Gastroesophageal sphincter (tissue), 4 donors: ENCODE results near the gene MACROD1. TPM values are rescaled to one million over a fixed set of nuclear protein-coding genes. Genes with fewer than 3 reads are reported as not detected.

Experiments used
- ATAC-seq: fragments of 150-250 bp; one replicate; pipeline ENCODE4 v1.9.1; 2016; ENCODE audit warnings: mild to moderate bottlenecking, moderate library complexity
- H3K27ac ChIP-seq, 4 donors: fragments of 200-600 bp; sonication (generic) in 3 of 4; 1 replicate in 3 of 4; 2 replicates in 1 of 4; pipeline ENCODE4 v1.5.1; 2016 to 2019
- H3K27me3 ChIP-seq: fragments of 200-600 bp; sonication (generic); one replicate; pipeline ENCODE4 v1.5.1; 2019
- H3K36me3 ChIP-seq, 2 donors: fragments of 200-600 bp; sonication (generic); one replicate each; pipeline ENCODE4 v1.5.1; 2019; ENCODE audit warnings: control low read depth in 1 of 2
- H3K4me1 ChIP-seq, 3 donors: fragments of 200-600 bp; sonication (generic); 1 replicate in 2 of 3; 2 replicates in 1 of 3; pipeline ENCODE4 v1.5.1; 2016 to 2019; ENCODE audit warnings: control low read depth in 2 of 3
- H3K4me3 ChIP-seq, 2 donors: fragments of 200-600 bp; sonication (generic); one replicate each; pipeline ENCODE4 v1.5.1; 2019; ENCODE audit warnings: mild to moderate bottlenecking in 1 of 2, moderate library complexity in 1 of 2
- H3K9me3 ChIP-seq, 3 donors: fragments of 200-600 bp; sonication (generic); one replicate each; pipeline ENCODE4 v1.5.1; 2017 to 2019; ENCODE audit warnings: control low read depth in 2 of 3
- CTCF ChIP-seq, 4 experiments: fragments of 200-600 bp in 2 of 4; fragments of 450-650 bp in 2 of 4; sonication (generic) in 1 of 4; IDR thresholded peaks; one replicate each; pipeline ENCODE4 v1.5.1; 2017 to 2019; ENCODE audit warnings: antibody characterized with exemption in 4 of 4, mild to moderate bottlenecking in 2 of 4, moderate library complexity in 2 of 4
- EP300 ChIP-seq: sonication (generic); formaldehyde crosslinking; IDR thresholded peaks from one replicate; pipeline ENCODE4 v1.6.1; 2017; ENCODE audit warnings: antibody characterized with exemption, mild to moderate bottlenecking
- POLR2A ChIP-seq, 2 donors: fragments of 450-650 bp; IDR thresholded peaks; one replicate each; pipeline ENCODE4 v1.6.1; 2017; ENCODE audit warnings: antibody characterized with exemption in 2 of 2, mild to moderate bottlenecking in 2 of 2, moderate library complexity in 1 of 2
- POLR2AphosphoS5 ChIP-seq: sonication (generic); formaldehyde crosslinking; IDR thresholded peaks from one replicate; pipeline ENCODE4 v1.6.1; 2017; ENCODE audit warnings: antibody characterized with exemption
- WGBS, 2 donors: methylation state at CpG; one replicate each; pipeline ENCODE4 v1.1.5; 2018; ENCODE audit warnings: low coverage in 1 of 2; 5-methylcytosine and 5-hydroxymethylcytosine counted together
- total RNA-seq, 4 donors: library from RNA; depleted of rRNA; stranded (reverse); fragments of >200 nt; gene quantifications; one replicate each; pipeline ENCODE4 v1.1.0, GENCODE V29; 2016

The MACROD1 gene
- total RNA-seq, 4 donors from 2014 or later: 26.9 to 56.2 (median 30.4) TPM

GRCh38 chr11:64208086-64208795, 42.3 kb upstream of the MACROD1 start:
- TF ChIP-seq EP300: no peak
- peaks cover 0 to 48% (median 3%) of the 10 kb centered on the region in 3 donors for H3K4me1 ChIP-seq
- H3K27ac ChIP-seq: peak overlapping the region; percentile 12 to 77 (median 76)
- no peaks in the 10 kb centered on the region for H3K27me3 ChIP-seq
- H3K36me3 ChIP-seq: peaks cover 0 to 60% of the 10 kb centered on the region in 2 donors
- peak overlapping the region in 1 of 2 donors; percentile 46 for H3K4me3 ChIP-seq
- 73% methylated on average over 13 of the region's 23 CpGs; no CpG with 5 or more reads in 1 of the 2 donors for WGBS, 2 donors
- no peaks in the 10 kb centered on the region for H3K9me3 ChIP-seq
- ATAC-seq: no peak

GRCh38 chr11:64207256-64208085, 41.6 kb upstream of the MACROD1 start:
- TF ChIP-seq POLR2A (IDR thresholded peaks at IDR 0.05) (peak in 1 of 2 donors; percentile 8), CTCF (IDR thresholded peaks at IDR 0.05) (no peak), EP300 (no peak), POLR2AphosphoS5 (peak; percentile 16)
- no peaks in the 10 kb centered on the region for H3K27me3 ChIP-seq
- no peaks in the 10 kb centered on the region for H3K9me3 ChIP-seq
- peaks cover 0 to 48% (median 3%) of the 10 kb centered on the region in 3 donors for H3K4me1 ChIP-seq
- peaks cover 0 to 66% of the 10 kb centered on the region in 2 donors for H3K36me3 ChIP-seq
- peak overlapping the region; percentile 12 to 77 (median 76) for H3K27ac ChIP-seq
- 34% methylated on average over 7 of the region's 30 CpGs; no CpG with 5 or more reads in 1 of the 2 donors for WGBS, 2 donors
- peak overlapping the region; percentile 1 to 46 for H3K4me3 ChIP-seq
- ATAC-seq: peak; percentile 69

- peak within 1 kb of the TSS in 3 of 4 donors; percentile 76 to 77 (median 76) for H3K27ac ChIP-seq
- WGBS, 2 donors: 40% methylated on average over 1 of the region's 27 CpGs; no CpG with 5 or more reads in 1 of the 2 donors
- TF ChIP-seq EP300: no peak
- peak in 1 of 2 donors; percentile 12 for TF ChIP-seq POLR2A (IDR thresholded peaks at IDR 0.05)
- peaks cover 0 to 48% (median 3%) of the 10 kb centered on the region in 3 donors for H3K4me1 ChIP-seq
- no peaks in the 10 kb centered on the region for H3K27me3 ChIP-seq
- peak within 1 kb of the TSS; percentile 1 to 46 for H3K4me3 ChIP-seq
- ATAC-seq: no peak
- no peaks in the 10 kb centered on the region for H3K9me3 ChIP-seq
- peaks cover 0 to 66% of the 10 kb centered on the region in 2 donors for H3K36me3 ChIP-seq
Observed at GRCh38 chr11:64206457-64207255, 40.7 kb upstream of the MACROD1 start, which contains the start of gene FERMT3. TSS of gene FERMT3 (plus strand) at chr11:64206721. CDS start at chr11:64207365, 644 bp downstream.

- Histone ChIP-seq H3K27me3 (no peaks in the 10 kb centered on the region), H3K36me3 (peaks cover 0 to 74% of the 10 kb centered on the region in 2 donors), H3K4me3 (no peak overlapping the region), H3K27ac (peak overlapping the region in 1 of 4 donors; percentile 46), H3K9me3 (no peaks in the 10 kb centered on the region), H3K4me1 (peaks cover 0 to 48% (median 3%) of the 10 kb centered on the region in 3 donors)
- peak; percentile 76 for ATAC-seq
- TF ChIP-seq CTCF (IDR thresholded peaks at IDR 0.05) (peak in 3 of 4 experiments; percentile 71 to 82 (median 72)), POLR2AphosphoS5 (peak; percentile 90), EP300 (no peak)
- WGBS, 2 donors: 15 to 17% methylated on average over 2 to 5 of the region's 7 CpGs
Observed at GRCh38 chr11:64204464-64204989, 38.6 kb upstream of the MACROD1 start.

- H3K4me1 ChIP-seq: peaks cover 0 to 48% (median 3%) of the 10 kb centered on the region in 3 donors
- peak overlapping the region in 1 of 4 donors; percentile 46 for H3K27ac ChIP-seq
- no peaks in the 10 kb centered on the region for H3K27me3 ChIP-seq
- H3K36me3 ChIP-seq: peaks cover 0 to 78% of the 10 kb centered on the region in 2 donors
- no peak for ATAC-seq
- no peak for TF ChIP-seq EP300
- no peak for TF ChIP-seq POLR2AphosphoS5
- no peak for TF ChIP-seq CTCF (IDR thresholded peaks at IDR 0.05)
- TF ChIP-seq POLR2A (IDR thresholded peaks at IDR 0.05): no peak
- no peaks in the 10 kb centered on the region for H3K9me3 ChIP-seq
- 73% methylated on average over 15 of the region's 16 CpGs; no CpG with 5 or more reads in 1 of the 2 donors for WGBS, 2 donors
- no peak overlapping the region for H3K4me3 ChIP-seq
Observed at GRCh38 chr11:64204080-64204440, 38.1 kb upstream of the MACROD1 start.
